H1 (cell line): Measurements from ENCODE around the gene FCHSD1. TPM values are rescaled to one million over a fixed set of nuclear protein-coding genes. Genes with fewer than 3 reads are reported as not detected.

Experiments used
- CTCF ChIA-PET: fragments of 300-600 bp; sonication (Branson Sonifier 250); formaldehyde crosslinking; loops from one replicate; lab custom pipeline; 2021; ENCODE audit not compliant: partially characterized antibody; lab: Charles Lee
- POLR2A ChIA-PET: fragments of 300-600 bp; sonication (Branson Sonifier 250); formaldehyde crosslinking; loops from one replicate; lab custom pipeline; 2021; ENCODE audit warnings: inconsistent platforms; ENCODE audit not compliant: partially characterized antibody; lab: Charles Lee
- DNase-seq, 2 experiments: peaks; one replicate each; pipeline versions ENCODE4 v3.0.0 to v3.0.0-alpha.2; 2010 to 2022; ENCODE audit warnings: low spot score in 2 of 2, low read depth in 1 of 2, mixed read lengths in 1 of 2
- FAIRE-seq: peaks from 2 replicates; lab custom pipeline; 2011; peaks lifted over from hg19 to GRCh38; lab: Jason Lieb, UNC
- H2AFZ ChIP-seq: 2 replicates; pipeline ENCODE4 v1.8.1; 2012; ENCODE audit warnings: low read length, inconsistent platforms
- H2AK5ac ChIP-seq: 2 replicates; pipeline ENCODE4 v1.6.1; 2013; ENCODE audit warnings: low read depth, low read length
- H2BK120ac ChIP-seq: replicated peaks from 2 replicates; pipeline ENCODE3; 2013; ENCODE audit warnings: low read depth, low read length, inconsistent platforms
- H2BK12ac ChIP-seq: 2 replicates; pipeline ENCODE4 v1.6.1; 2013; ENCODE audit warnings: low read depth, low read length
- H2BK15ac ChIP-seq: 2 replicates; pipeline ENCODE4 v1.6.1; 2013; ENCODE audit warnings: low read length
- H2BK20ac ChIP-seq: 2 replicates; pipeline ENCODE4 v1.6.1; 2013; ENCODE audit warnings: low read length
- H2BK5ac ChIP-seq: 2 replicates; pipeline ENCODE4 v1.6.1; 2013; ENCODE audit warnings: low read depth, low read length
- H3K14ac ChIP-seq: 2 replicates; pipeline ENCODE4 v1.6.1; 2013; ENCODE audit warnings: inconsistent platforms; ENCODE audit not compliant: insufficient read length
- H3K18ac ChIP-seq: 2 replicates; pipeline ENCODE4 v1.6.1; 2013; ENCODE audit warnings: low read length; ENCODE audit errors: extremely low read depth
- H3K23ac ChIP-seq: 2 replicates; pipeline ENCODE4 v1.6.1; 2013; ENCODE audit warnings: inconsistent platforms; ENCODE audit not compliant: insufficient read length
- H3K23me2 ChIP-seq: 2 replicates; pipeline ENCODE4 v1.6.1; 2013; ENCODE audit warnings: low read depth, low read length
- H3K27ac ChIP-seq: 2 replicates; pipeline ENCODE4 v1.6.1; 2011; ENCODE audit warnings: low read depth, low read length, inconsistent platforms
- H3K27me3 ChIP-seq, 4 experiments: replicated peaks in 1 of 4; 1 replicate in 1 of 4; 2 replicates in 3 of 4; pipeline versions ENCODE4 v1.6.1 to v1.8.1; 2011 to 2013; ENCODE audit warnings: low read length in 3 of 4, mild to moderate bottlenecking in 3 of 4, inconsistent platforms in 2 of 4, mixed read lengths in 2 of 4, moderate library complexity in 1 of 4; ENCODE audit not compliant: control insufficient read depth in 3 of 4, insufficient read depth in 3 of 4; ENCODE audit errors: extremely low read depth in 1 of 4
- H3K36me3 ChIP-seq, 4 experiments: 2 replicates each; pipeline versions ENCODE4 v1.6.1 to v1.8.1; 2011 to 2013; ENCODE audit warnings: mild to moderate bottlenecking in 4 of 4, low read length in 3 of 4, moderate library complexity in 2 of 4, control low read depth in 1 of 4, inconsistent platforms in 1 of 4; ENCODE audit not compliant: insufficient read depth in 4 of 4, control insufficient read depth in 2 of 4
- H3K4ac ChIP-seq: replicated peaks from 2 replicates; pipeline ENCODE3; 2013; ENCODE audit warnings: low read length, low read depth, mixed read lengths, inconsistent platforms; ENCODE audit not compliant: insufficient read length
- H3K4me1 ChIP-seq, 4 experiments: replicated peaks in 1 of 4; 1 replicate in 1 of 4; 2 replicates in 3 of 4; pipeline versions ENCODE4 v1.6.1 to v1.8.1; 2011 to 2013; ENCODE audit warnings: low read length in 3 of 4, inconsistent platforms in 2 of 4, mixed read lengths in 1 of 4; ENCODE audit not compliant: insufficient read depth in 4 of 4, control insufficient read depth in 3 of 4
- H3K4me2 ChIP-seq, 2 experiments: 2 replicates each; pipeline versions ENCODE4 v1.6.1 to v1.8.1; 2011 to 2013; ENCODE audit warnings: low read depth in 2 of 2, low read length in 2 of 2, control low read depth in 1 of 2, inconsistent platforms in 1 of 2, mild to moderate bottlenecking in 1 of 2; ENCODE audit not compliant: insufficient read depth in 1 of 2
- H3K4me3 ChIP-seq, 4 experiments: fragments of 200-600, 300-600 bp in 1 of 4; sonication (generic), shearing (Covaris generic), sonication (Bioruptor Twin) in 1 of 4; 2 replicates each; pipeline versions ENCODE4 v1.5.1 to v1.8.1; 2011 to 2016; ENCODE audit warnings: low read length in 4 of 4, low read depth in 3 of 4, control low read depth in 2 of 4, inconsistent platforms in 2 of 4, mild to moderate bottlenecking in 2 of 4, mixed read lengths in 1 of 4, moderate library complexity in 1 of 4; ENCODE audit not compliant: insufficient read depth in 2 of 4; ENCODE audit errors: extremely low read depth in 1 of 4
- H3K56ac ChIP-seq: replicated peaks from 2 replicates; pipeline ENCODE3; 2013; ENCODE audit warnings: low read depth, mild to moderate bottlenecking, mixed read lengths, low read length, inconsistent platforms; ENCODE audit not compliant: insufficient read length
- H3K79me1 ChIP-seq: 2 replicates; pipeline ENCODE4 v1.6.1; 2013; ENCODE audit warnings: low read depth, low read length, control low read depth
- H3K79me2 ChIP-seq, 2 experiments: 2 replicates each; pipeline versions ENCODE4 v1.6.1 to v1.8.1; 2012 to 2013; ENCODE audit warnings: low read length in 2 of 2, mild to moderate bottlenecking in 2 of 2, inconsistent platforms in 1 of 2; ENCODE audit not compliant: insufficient read depth in 2 of 2, control insufficient read depth in 1 of 2
- H3K9ac ChIP-seq, 4 experiments: replicated peaks in 1 of 4; 1 replicate in 1 of 4; 2 replicates in 3 of 4; pipeline versions ENCODE4 v1.6.1 to v1.8.1; 2011 to 2013; ENCODE audit warnings: low read depth in 3 of 4, low read length in 3 of 4, control low read depth in 2 of 4, mild to moderate bottlenecking in 2 of 4, moderate library complexity in 2 of 4, inconsistent platforms in 1 of 4; ENCODE audit errors: extremely low read depth in 1 of 4
- H3K9me3 ChIP-seq, 2 experiments: 2 replicates each; pipeline versions ENCODE4 v1.6.1 to v1.8.1; 2012 to 2013; ENCODE audit warnings: mild to moderate bottlenecking in 2 of 2, moderate library complexity in 2 of 2, control low read depth in 1 of 2, inconsistent platforms in 1 of 2, low read depth in 1 of 2, low read length in 1 of 2, mixed read lengths in 1 of 2; ENCODE audit not compliant: insufficient read depth in 2 of 2
- H4K20me1 ChIP-seq, 2 experiments: replicated peaks in 1 of 2; 2 replicates each; pipeline versions ENCODE3 to v1.8.1; 2011 to 2013; ENCODE audit warnings: inconsistent platforms in 2 of 2, low read length in 2 of 2, mild to moderate bottlenecking in 1 of 2; ENCODE audit not compliant: insufficient read depth in 2 of 2, control insufficient read depth in 1 of 2
- H4K5ac ChIP-seq: 2 replicates; pipeline ENCODE4 v1.6.1; 2013; ENCODE audit warnings: low read length, low read depth, mixed read lengths, inconsistent platforms; ENCODE audit not compliant: insufficient read length
- H4K8ac ChIP-seq: 2 replicates; pipeline ENCODE4 v1.8.0; 2013; ENCODE audit warnings: mild to moderate bottlenecking, moderate library complexity, low read length, inconsistent platforms; ENCODE audit not compliant: insufficient read depth; ENCODE audit errors: extremely low read depth
- H4K91ac ChIP-seq: replicated peaks from 2 replicates; pipeline ENCODE3; 2013; ENCODE audit warnings: low read length, mixed read lengths, inconsistent platforms; ENCODE audit not compliant: insufficient read length
- CHD1 ChIP-seq: IDR thresholded peaks from 2 replicates; pipeline ENCODE4 v1.6.1; 2012; ENCODE audit warnings: low read depth, low read length, improper control_type of control experiment
- EGR1 ChIP-seq: IDR thresholded peaks from 2 replicates; pipeline ENCODE4 v1.6.1; 2011; ENCODE audit warnings: low read depth, low read length, borderline replicate concordance
- NANOG ChIP-seq: IDR thresholded peaks from 2 replicates; pipeline ENCODE4 v1.6.1; 2011; ENCODE audit warnings: low read length, low read depth, mild to moderate bottlenecking, inconsistent platforms; ENCODE audit not compliant: insufficient read depth, poor library complexity, severe bottlenecking
- TAF1 ChIP-seq: IDR thresholded peaks from 2 replicates; pipeline ENCODE4 v1.6.1; 2011; ENCODE audit warnings: mild to moderate bottlenecking, low read depth, low read length
- USF2 ChIP-seq: IDR thresholded peaks from 2 replicates; pipeline ENCODE4 v1.6.1; 2011; ENCODE audit warnings: low read length, improper control_type of control experiment
- WGBS, 2 experiments: shearing (Covaris generic) in 1 of 2; methylation state at CpG; one replicate each; pipeline versions ENCODE4 v1.1.6 to v1.1.7; 2013 to 2015; ENCODE audit warnings: low lambda C conversion rate in 2 of 2, mixed read lengths in 2 of 2, inconsistent platforms in 1 of 2, low coverage in 1 of 2, missing lambda C conversion rate in 1 of 2; ENCODE audit not compliant: insufficient replicate concordance in 2 of 2, insufficient coverage in 1 of 2, insufficient read length in 1 of 2; ENCODE audit errors: extremely low coverage in 1 of 2, missing lambda C conversion rate in 1 of 2; 5-methylcytosine and 5-hydroxymethylcytosine counted together
- polyA plus RNA-seq, 7 experiments: library from polyadenylated mRNA; depleted of rRNA in 3 of 7; stranded (reverse) in 5 of 7; unstranded in 2 of 7; fragments of >200 nt in 5 of 7; fragments of 200-250 nt in 2 of 7; gene quantifications; 1 replicate in 5 of 7; 2 replicates in 1 of 7; 4 replicates in 1 of 7; pipeline versions ENCODE4 v1.2.1 to v1.2.3, GENCODE V29; 2011 to 2013; ENCODE audit warnings: missing spikeins in 2 of 7, mixed read lengths in 2 of 7
- total RNA-seq: library from RNA; stranded (reverse); fragmentation: NEBNext Ultra II Directional; extraction: Animal tissue kit (Norgen Biotek cat#: 25700); gene quantifications from 2 replicates; pipeline ENCODE4 v1.2.1, GENCODE V29; 2021

The FCHSD1 gene
- total and polyA plus RNA-seq, 2 of the 8 experiments (the other 6 are each of a cell fraction or from before 2014, with no cell fraction given) = 22.0 to 30.1 TPM

GRCh38 chr5:141617128-141617527, 34.1 kb downstream of the FCHSD1 start:
- CTCF ChIA-PET = interaction anchor here (0.5 to 11.4 kb wide), 10 partner anchors 9 to 946 kb away, joined by 3 to 150 read pairs (median 3); partner anchors contain the start of genes HDAC3 and RELL2

More at GRCh38 chr5:141617128-141617527, 34.1 kb downstream of the FCHSD1 start:
- H3K23me2 ChIP-seq = peaks cover 3% of the 10 kb centered on the region; the same call in 1 of the 2 replicates
- no peak overlapping the region for H2AK5ac ChIP-seq
- no peak overlapping the region for H3K4ac ChIP-seq
- no peak overlapping the region for H2BK120ac ChIP-seq
- no peak overlapping the region for H2BK12ac ChIP-seq
- no peaks in the 10 kb centered on the region; the same call in 1 of the 2 replicates for H3K79me1 ChIP-seq
- no peak overlapping the region for H3K18ac ChIP-seq
- H3K56ac ChIP-seq = no peak overlapping the region
- no peak overlapping the region for H2BK15ac ChIP-seq
- no peak overlapping the region for H4K5ac ChIP-seq
- TF ChIP-seq EGR1 = no peak
- TF ChIP-seq CHD1 = no peak
- no peak for TF ChIP-seq NANOG
- TF ChIP-seq USF2 = no peak
- no peak for TF ChIP-seq TAF1
- H3K79me2 ChIP-seq = peaks cover 8 to 54% of the 10 kb centered on the region in 2 experiments
- no peaks in the 10 kb centered on the region for H3K27me3 ChIP-seq
- no peak overlapping the region for H4K8ac ChIP-seq
- H2BK20ac ChIP-seq = no peak overlapping the region
- H2BK5ac ChIP-seq = no peak overlapping the region
- H3K4me2 ChIP-seq = peak overlapping the region; percentile 93 to 99; a peak in 3 of 4 replicates
- FAIRE-seq (no peak), DNase-seq (no peak)
- H4K91ac ChIP-seq = no peak overlapping the region
- peak overlapping the region in 3 of 4 experiments; percentile 74 to 97 (median 93); a peak in 4 of 8 replicates for H3K4me3 ChIP-seq
- H2AFZ ChIP-seq = no peak overlapping the region
- no peak overlapping the region for H3K23ac ChIP-seq
- POLR2A ChIA-PET = interaction anchor here (0.8 to 8.2 kb wide), 10 partner anchors 9 to 352 kb away, joined by 3 to 75 read pairs (median 5); partner anchors contain the start of genes HDAC3 and RELL2
- H3K9me3 ChIP-seq = no peaks in the 10 kb centered on the region
- peaks cover 0 to 4% of the 10 kb centered on the region in 2 experiments for H4K20me1 ChIP-seq
- peaks cover 2 to 18% (median 12%) of the 10 kb centered on the region in 4 experiments; a peak in 6 of 8 replicates for H3K36me3 ChIP-seq
- H3K9ac ChIP-seq = no peak overlapping the region
- 0 out of 2 replicates have a peak overlapping the region, but pooled peaks have one; percentile 14 for H3K27ac ChIP-seq
- H3K14ac ChIP-seq = no peak overlapping the region
- H3K4me1 ChIP-seq = peaks cover 0 to 4% (median 2%) of the 10 kb centered on the region in 4 experiments; a peak in 3 of 7 replicates
- 89% methylated on average over 2 of the region's 2 CpGs; no CpG with 5 or more reads in 1 of the 2 experiments for WGBS, 2 experiments
